Immature natural killer cell (primary cell): ENCODE data around the gene HMGN3. TPM values are rescaled to one million over a fixed set of nuclear protein-coding genes. Genes with fewer than 3 reads are reported as not detected.
A peak's percentile ranks its signal among the peaks of the same experiment; 100 is the strongest.
"Not testable (repeated sequence)": the region's sequence is repeated elsewhere in the genome, so short reads cannot be mapped to it uniquely, and the experiment has no call there.

Experiments used
- DNase-seq, 3 donors: peaks; one replicate each; pipeline ENCODE4 v3.0.0; 2022; ENCODE audit warnings: mixed read lengths in 1 of 3
- H3K27ac Mint-ChIP-seq, 6 donors: one replicate each; pipeline ENCODE4 v1.8.0; 2020; ENCODE audit warnings: mixed read lengths in 6 of 6, mild to moderate bottlenecking in 5 of 6, inconsistent platforms in 4 of 6, moderate library complexity in 3 of 6
- H3K27me3 Mint-ChIP-seq, 3 donors: one replicate each; pipeline ENCODE4 v1.8.0; 2020 to 2021; ENCODE audit warnings: low read depth in 3 of 3, mild to moderate bottlenecking in 3 of 3, mixed read lengths in 3 of 3, moderate library complexity in 3 of 3, inconsistent platforms in 1 of 3
- H3K36me3 Mint-ChIP-seq, 3 donors: one replicate each; pipeline ENCODE4 v1.8.0; 2020; ENCODE audit warnings: mixed read lengths in 3 of 3, inconsistent platforms in 2 of 3, mild to moderate bottlenecking in 2 of 3
- H3K4me1 Mint-ChIP-seq, 2 donors: one replicate each; pipeline ENCODE4 v1.8.0; 2020; ENCODE audit warnings: inconsistent platforms in 2 of 2, mild to moderate bottlenecking in 2 of 2, mixed read lengths in 2 of 2, moderate library complexity in 1 of 2
- H3K4me3 Mint-ChIP-seq, 5 donors: one replicate each; pipeline ENCODE4 v1.8.0; 2020; ENCODE audit warnings: mild to moderate bottlenecking in 5 of 5, mixed read lengths in 5 of 5, inconsistent platforms in 3 of 5, moderate library complexity in 3 of 5
- H3K9me3 Mint-ChIP-seq, 6 donors: one replicate each; pipeline ENCODE4 v1.8.0; 2020; ENCODE audit warnings: mild to moderate bottlenecking in 6 of 6, mixed read lengths in 6 of 6, inconsistent platforms in 4 of 6, moderate library complexity in 3 of 6
- polyA plus RNA-seq, 3 donors: library from polyadenylated mRNA; unstranded; fragments of 300-500 nt; fragmentation: Illumina TruSeq; gene quantifications; one replicate each; pipeline ENCODE4 v1.2.3, GENCODE V29; 2021

HMGN3 gene
- polyA plus RNA-seq: 100 to 1,000 TPM; 130 to 168 (median 163) TPM

DNA sequence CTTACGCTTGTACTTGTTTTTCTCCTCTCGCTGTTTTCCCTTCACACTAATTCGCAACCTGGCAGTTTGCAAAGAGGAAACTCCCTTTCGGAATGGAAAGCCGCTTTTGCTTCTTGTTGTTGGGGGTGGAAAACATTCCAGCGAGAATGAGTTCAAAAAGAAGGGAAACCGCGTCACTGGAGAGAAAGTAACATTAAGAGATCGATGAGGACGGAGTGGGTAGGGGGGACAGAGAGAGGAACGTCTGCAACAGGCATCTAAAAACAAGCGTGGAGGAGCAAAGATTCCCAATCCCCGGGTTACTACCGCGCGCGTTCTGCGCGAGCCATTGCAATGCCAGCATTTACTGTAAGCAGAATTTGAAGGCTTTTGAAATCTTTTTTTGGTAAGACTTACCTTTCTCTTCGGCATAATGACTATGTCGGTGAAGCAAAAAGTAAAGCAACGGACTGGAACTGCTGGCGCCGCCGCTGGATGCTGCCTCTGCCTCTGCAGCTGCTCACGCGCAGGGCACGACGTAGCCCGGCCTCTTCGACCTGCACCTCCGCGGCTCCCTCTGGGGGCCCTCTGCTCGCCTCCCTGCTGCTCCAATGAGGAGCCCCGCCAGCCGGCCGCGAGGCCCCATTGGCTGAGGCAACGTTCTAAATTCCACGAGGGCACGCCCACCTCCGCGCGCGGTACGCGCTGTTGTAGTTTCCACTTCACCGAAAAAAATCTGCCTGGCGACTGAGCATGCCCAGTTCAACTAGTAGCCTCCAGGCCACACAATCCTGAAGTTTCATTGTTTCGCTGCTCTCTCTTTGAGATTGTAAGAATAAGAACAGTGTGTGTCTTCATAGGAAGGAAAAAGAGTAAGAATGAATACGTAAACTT lies at the start of gene HMGN3:
HMGN3 (minus strand) TSS at position 533 of the 873 bp plus-strand sequence.
- Mint-ChIP-seq H3K4me1 (peaks cover 17 to 38% of the 10 kb centered on the region in 2 donors), H3K27me3 (peaks cover 8 to 14% (median 9%) of the 10 kb centered on the region in 3 donors), H3K4me3 (peak within 1 kb of the TSS; percentile 90 to 100 (median 98)), H3K36me3 (no peaks in the 10 kb centered on the region), H3K27ac (peak within 1 kb of the TSS; percentile 81 to 99 (median 96)), H3K9me3 (no peaks in the 10 kb centered on the region)
- DNase-seq: peak; percentile 92 to 94 (median 92)

DNA sequence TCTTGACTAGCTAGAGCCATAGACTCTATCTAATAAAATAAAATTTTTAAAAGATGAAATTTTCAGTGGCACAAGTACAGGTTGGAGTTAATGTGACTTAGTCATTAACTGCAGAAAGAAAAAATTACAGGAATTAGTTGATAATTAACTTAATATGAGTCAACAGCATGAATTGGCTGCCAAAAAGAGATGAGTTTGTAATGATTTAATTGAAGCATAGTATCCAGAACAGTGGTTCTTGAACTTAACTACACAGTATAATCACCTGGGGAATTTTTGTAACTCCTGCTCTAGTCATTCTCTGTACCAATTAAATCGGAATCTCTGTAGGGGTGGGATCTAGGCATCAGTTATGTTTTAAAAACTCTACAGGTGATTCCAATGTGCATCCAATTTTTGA lies 46.3 kb upstream of the HMGN3 start:
- no peak for DNase-seq
- Mint-ChIP-seq H3K27ac (no peak overlapping the region), H3K9me3 (peaks cover 2 to 33% (median 20%) of the 10 kb centered on the region in 6 donors), H3K4me1 (no peaks in the 10 kb centered on the region), H3K27me3 (peaks cover 2 to 5% (median 2%) of the 10 kb centered on the region in 3 donors), H3K36me3 (peaks cover 0 to 4% (median 4%) of the 10 kb centered on the region in 3 donors), H3K4me3 (no peak overlapping the region)

DNA sequence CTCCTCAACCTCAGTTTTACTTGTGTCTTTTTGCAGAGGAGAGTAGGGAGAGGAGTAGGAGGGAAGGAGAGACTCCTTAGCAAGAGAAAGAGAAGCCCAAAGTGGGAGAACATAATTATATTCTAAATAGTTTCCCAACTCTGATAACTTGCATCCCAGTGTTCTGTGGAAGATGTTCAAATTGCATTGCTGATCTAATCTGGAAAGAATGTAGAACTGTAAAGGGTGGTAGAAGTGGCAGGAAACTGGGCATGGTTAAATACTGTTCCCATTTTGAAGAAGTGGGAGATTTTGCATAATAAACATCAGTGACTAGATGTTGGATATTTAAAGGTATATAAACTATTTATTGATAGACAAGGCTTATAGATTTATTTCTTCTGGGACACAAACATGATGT lies 42.6 kb upstream of the HMGN3 start:
- H3K9me3 Mint-ChIP-seq: peaks cover 1 to 27% (median 18%) of the 10 kb centered on the region in 6 donors
- H3K36me3 Mint-ChIP-seq: peaks cover 0 to 4% (median 4%) of the 10 kb centered on the region in 3 donors
- DNase-seq: no peak
- no peaks in the 10 kb centered on the region for H3K4me1 Mint-ChIP-seq
- peaks cover 0 to 5% (median 2%) of the 10 kb centered on the region in 3 donors for H3K27me3 Mint-ChIP-seq
- H3K4me3 Mint-ChIP-seq: no peak overlapping the region
- H3K27ac Mint-ChIP-seq: no peak overlapping the region

DNA sequence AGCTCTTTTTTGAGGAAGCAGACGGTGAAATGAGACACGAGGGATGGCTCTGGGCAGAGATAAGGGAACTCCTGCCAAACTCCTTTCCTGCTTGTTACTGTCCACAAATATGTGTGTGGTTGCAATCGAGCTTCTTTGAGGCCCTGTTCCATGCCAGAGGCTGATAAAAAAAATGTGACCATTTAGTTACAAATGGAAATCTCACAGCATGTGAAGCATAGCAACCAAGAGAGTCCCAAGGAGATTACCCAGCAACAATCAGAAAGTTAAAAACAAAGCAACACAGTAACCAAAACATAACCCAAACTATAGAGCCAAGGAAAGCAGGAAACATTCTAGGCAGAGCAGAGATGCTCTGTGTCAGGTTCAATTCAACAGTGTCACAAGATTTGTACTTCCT lies 35.4 kb upstream of the HMGN3 start:
- peaks cover 0 to 2% (median 0%) of the 10 kb centered on the region in 3 donors for H3K36me3 Mint-ChIP-seq
- H3K9me3 Mint-ChIP-seq: peaks cover 3 to 8% (median 5%) of the 10 kb centered on the region in 6 donors
- peaks cover 2 to 5% (median 4%) of the 10 kb centered on the region in 3 donors for H3K27me3 Mint-ChIP-seq
- no peak overlapping the region for H3K27ac Mint-ChIP-seq
- no peaks in the 10 kb centered on the region for H3K4me1 Mint-ChIP-seq
- DNase-seq: no peak
- no peak overlapping the region for H3K4me3 Mint-ChIP-seq

DNA sequence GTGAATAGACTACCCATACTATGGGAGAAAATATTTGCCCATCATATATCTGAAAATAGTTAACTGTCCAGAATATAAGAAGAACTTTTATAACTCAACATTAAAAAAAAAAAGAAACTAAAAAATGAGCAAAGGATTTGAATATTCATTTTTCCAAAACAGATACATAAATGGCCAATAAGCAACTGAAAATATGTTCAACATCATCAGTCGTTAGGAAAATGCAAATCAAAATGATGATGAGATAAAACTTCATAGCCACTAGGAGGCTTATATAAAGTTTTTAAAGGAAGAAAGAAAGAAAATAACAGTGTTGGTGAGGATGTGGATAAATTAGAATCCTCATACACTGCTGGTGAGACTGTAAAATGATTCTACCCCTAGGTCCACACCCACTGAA lies 32.6 kb upstream of the HMGN3 start:
- no peak for DNase-seq
- no peak overlapping the region for H3K4me3 Mint-ChIP-seq
- H3K27ac Mint-ChIP-seq: no peak overlapping the region
- H3K27me3 Mint-ChIP-seq: peaks cover 2 to 5% (median 4%) of the 10 kb centered on the region in 3 donors
- no peaks in the 10 kb centered on the region for H3K4me1 Mint-ChIP-seq
- peaks cover 0 to 5% (median 0%) of the 10 kb centered on the region in 3 donors for H3K36me3 Mint-ChIP-seq
- peaks cover 3 to 12% (median 7%) of the 10 kb centered on the region in 6 donors for H3K9me3 Mint-ChIP-seq

DNA sequence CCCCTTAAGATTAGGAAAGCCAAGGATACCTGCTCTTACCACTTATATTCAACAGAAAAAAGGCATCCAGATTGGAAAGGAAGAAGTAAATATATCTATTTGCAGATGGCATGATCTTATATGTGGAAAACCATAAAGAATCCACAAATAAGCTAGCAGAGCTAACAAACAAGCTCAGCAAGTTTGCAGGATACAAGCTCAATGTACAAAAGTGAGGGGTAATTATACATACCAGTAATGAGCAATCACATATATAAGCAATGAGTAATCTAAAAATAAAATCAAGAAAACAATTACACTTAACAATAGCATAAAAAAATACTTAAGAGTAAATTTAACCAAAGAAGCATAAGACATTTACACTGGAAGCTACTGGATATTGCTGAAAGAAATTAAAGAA lies 31.6 kb upstream of the HMGN3 start:
- H3K4me1 Mint-ChIP-seq: no peaks in the 10 kb centered on the region
- peaks cover 3 to 13% (median 8%) of the 10 kb centered on the region in 6 donors for H3K9me3 Mint-ChIP-seq
- peaks cover 2 to 5% (median 4%) of the 10 kb centered on the region in 3 donors for H3K27me3 Mint-ChIP-seq
- no peak overlapping the region for H3K4me3 Mint-ChIP-seq
- DNase-seq: no peak
- no peak overlapping the region for H3K27ac Mint-ChIP-seq
- H3K36me3 Mint-ChIP-seq: peaks cover 0 to 5% (median under 1%) of the 10 kb centered on the region in 3 donors

DNA sequence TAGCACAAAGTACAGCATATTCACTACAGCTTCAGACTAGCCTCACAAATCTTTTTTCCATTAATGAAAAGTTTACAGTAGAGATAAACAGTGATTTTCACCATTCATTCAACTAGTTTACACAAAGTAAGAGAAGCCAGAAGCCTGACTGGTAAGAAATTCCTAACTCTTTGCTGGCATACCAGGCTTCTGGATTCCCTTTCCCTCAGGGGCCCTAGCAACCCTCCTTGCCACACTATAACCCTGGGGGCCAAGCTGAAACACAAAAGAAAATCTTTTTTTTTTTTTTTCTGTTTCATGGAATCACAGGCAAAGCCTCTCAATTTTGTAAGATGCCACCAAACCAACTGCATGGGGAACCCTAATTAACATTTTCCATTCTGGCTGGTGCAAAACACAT lies 28.9 kb upstream of the HMGN3 start:
- DNase-seq: no peak
- peaks cover 10 to 29% (median 18%) of the 10 kb centered on the region in 6 donors for H3K9me3 Mint-ChIP-seq
- H3K27ac Mint-ChIP-seq: no peak overlapping the region
- peaks cover 0 to 11% (median 5%) of the 10 kb centered on the region in 3 donors for H3K27me3 Mint-ChIP-seq
- no peak overlapping the region for H3K4me3 Mint-ChIP-seq
- H3K36me3 Mint-ChIP-seq: peaks cover 3 to 10% (median 5%) of the 10 kb centered on the region in 3 donors
- H3K4me1 Mint-ChIP-seq: no peaks in the 10 kb centered on the region

DNA sequence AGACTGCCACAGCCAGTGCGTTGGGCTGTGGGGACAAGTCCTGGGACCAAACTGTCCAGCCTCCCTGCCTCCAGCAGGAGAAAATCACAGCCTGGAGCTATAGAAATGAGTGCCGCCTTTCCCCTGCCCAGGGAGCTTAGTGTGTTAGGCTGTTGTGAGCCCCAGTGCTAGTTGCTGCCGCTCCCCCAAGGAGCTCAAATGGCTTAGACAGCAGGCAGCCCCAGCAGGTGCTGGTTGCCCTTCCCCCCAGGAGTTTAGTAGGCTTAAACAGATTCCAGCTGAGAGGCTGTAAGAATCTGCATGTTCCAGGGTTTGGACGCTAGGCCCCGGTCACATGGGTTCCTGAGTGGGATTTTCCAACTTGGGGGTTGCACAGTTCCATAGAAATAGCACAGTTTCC lies 27.2 kb upstream of the HMGN3 start:
- H3K27me3 Mint-ChIP-seq: peaks cover 0 to 13% (median 5%) of the 10 kb centered on the region in 3 donors
- H3K27ac Mint-ChIP-seq: no peak overlapping the region
- H3K4me3 Mint-ChIP-seq: no peak overlapping the region
- H3K4me1 Mint-ChIP-seq: no peaks in the 10 kb centered on the region
- H3K9me3 Mint-ChIP-seq: peaks cover 6 to 32% (median 18%) of the 10 kb centered on the region in 6 donors
- DNase-seq: no peak
- H3K36me3 Mint-ChIP-seq: peaks cover 8 to 10% (median 9%) of the 10 kb centered on the region in 3 donors

DNA sequence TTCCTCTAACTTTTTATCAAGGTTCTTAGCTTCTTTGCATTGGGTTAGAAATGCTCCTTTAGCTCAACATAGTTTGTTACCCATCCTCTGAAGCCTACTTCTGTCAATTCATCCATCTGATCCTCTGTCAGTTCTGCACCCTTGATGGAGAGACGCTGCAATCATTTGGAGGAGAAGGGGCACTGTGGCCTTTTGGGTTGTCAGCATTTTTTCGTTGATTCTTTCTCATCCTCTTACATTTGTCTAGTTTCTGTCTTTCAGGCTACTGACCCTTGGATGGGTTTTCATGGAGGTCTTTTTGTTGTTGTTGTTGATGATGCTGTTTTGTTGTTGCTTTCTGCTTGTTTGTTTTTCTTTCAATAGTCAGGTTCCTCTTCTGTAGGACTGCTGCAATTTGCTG lies 26.3 kb upstream of the HMGN3 start:
- no peak overlapping the region for H3K27ac Mint-ChIP-seq
- H3K4me1 Mint-ChIP-seq: no peaks in the 10 kb centered on the region
- H3K27me3 Mint-ChIP-seq: peaks cover 0 to 12% (median 4%) of the 10 kb centered on the region in 3 donors
- no peak overlapping the region for H3K4me3 Mint-ChIP-seq
- DNase-seq: no peak
- peaks cover 11 to 34% (median 22%) of the 10 kb centered on the region in 6 donors for H3K9me3 Mint-ChIP-seq
- peaks cover 8 to 10% (median 9%) of the 10 kb centered on the region in 3 donors for H3K36me3 Mint-ChIP-seq

DNA sequence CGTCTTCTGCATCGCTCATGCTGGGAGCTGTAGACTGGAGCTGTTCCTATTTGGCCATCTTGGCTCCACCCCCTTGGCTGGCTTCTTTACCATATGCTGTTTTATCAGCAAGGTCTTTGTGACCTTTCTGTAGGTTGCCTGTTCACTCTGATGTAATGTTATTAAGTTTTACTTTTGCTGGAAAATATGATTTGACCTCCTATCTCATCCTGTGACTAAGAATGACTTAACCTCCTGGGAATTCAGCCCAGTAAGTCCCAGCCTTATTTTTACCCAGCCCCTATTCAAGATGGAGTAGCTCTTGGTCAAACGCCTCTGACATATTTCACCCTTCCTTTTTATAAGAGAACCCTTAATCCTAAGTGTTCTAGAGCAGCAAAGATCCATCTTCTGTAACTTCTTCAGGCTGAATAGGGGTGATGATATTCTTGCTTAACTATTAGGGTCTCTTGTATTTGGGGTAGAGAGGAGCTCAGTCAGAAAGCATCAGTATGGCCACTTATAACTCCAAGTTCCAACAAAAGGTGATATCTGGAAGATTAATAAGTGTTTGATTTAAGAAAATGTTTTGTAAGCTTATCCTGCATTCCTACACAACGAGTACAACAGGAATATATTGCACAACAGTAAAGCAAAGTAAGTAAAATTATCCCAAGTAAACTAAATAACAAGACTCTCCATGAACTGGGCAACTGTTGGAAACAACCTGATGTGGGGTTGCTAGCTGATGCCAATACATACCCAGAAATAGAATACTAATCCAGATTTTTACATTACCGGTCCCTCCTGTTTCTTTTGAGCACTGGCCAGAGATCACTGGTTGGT lies 23.1 kb upstream of the HMGN3 start:
- Mint-ChIP-seq H3K36me3 (peaks cover 5 to 9% (median 8%) of the 10 kb centered on the region in 3 donors), H3K9me3 (peaks cover 11 to 35% (median 19%) of the 10 kb centered on the region in 6 donors), H3K4me3 (no peak overlapping the region), H3K27ac (no peak overlapping the region), H3K4me1 (no peaks in the 10 kb centered on the region), H3K27me3 (peaks cover 0 to 13% (median 5%) of the 10 kb centered on the region in 3 donors)
- no peak for DNase-seq

DNA sequence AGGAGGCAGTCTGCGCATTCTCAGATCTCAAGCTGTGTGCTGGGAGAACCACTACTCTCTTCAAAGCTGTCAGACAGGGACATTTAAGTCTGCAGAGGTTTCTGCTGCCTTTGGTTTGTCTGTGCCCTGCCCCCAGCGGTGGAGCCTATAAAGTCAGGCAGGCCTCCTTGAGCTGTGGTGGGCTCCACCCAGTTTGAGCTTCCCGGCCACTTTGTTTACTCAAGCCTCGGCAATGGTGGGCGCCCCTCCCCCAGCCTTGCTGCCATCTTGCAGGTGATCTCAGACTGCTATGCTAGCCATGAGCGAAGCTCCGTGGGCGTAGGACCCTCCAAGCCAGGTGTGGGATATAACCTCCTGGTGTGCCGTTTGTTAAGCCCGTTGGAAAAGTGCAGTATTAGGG lies 22.3 kb upstream of the HMGN3 start:
- not testable (repeated sequence) for H3K36me3 Mint-ChIP-seq, DNase-seq, H3K4me1 Mint-ChIP-seq, H3K27ac Mint-ChIP-seq, H3K4me3 Mint-ChIP-seq
- peaks cover 0 to 13% (median 5%) of the 10 kb centered on the region in 3 donors for H3K27me3 Mint-ChIP-seq
- H3K9me3 Mint-ChIP-seq: peaks cover 8 to 35% (median 19%) of the 10 kb centered on the region in 6 donors

DNA sequence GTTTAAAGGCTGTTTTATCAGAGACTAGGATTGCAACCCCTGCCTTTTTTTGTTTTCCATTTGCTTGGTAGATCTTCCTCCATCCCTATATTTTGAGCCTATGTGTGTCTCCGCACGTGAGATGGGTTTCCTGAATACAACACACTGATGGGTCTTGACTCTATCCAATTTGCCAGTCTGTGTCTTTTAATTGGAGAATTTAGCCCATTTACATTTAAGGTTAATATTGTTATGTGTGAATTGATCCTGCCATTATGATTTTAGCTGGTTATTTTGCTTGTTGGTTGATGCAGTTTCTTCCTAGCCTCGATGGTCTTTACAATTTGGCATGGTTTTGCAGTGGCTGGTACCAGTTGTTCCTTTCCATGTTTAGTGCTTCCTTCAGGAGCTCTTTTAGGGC lies 20.6 kb upstream of the HMGN3 start:
- H3K4me3 Mint-ChIP-seq, H3K27ac Mint-ChIP-seq, H3K36me3 Mint-ChIP-seq, H3K27me3 Mint-ChIP-seq, H3K4me1 Mint-ChIP-seq, DNase-seq: not testable (repeated sequence)
- H3K9me3 Mint-ChIP-seq: peaks cover 0 to 24% (median 13%) of the 10 kb centered on the region in 6 donors

DNA sequence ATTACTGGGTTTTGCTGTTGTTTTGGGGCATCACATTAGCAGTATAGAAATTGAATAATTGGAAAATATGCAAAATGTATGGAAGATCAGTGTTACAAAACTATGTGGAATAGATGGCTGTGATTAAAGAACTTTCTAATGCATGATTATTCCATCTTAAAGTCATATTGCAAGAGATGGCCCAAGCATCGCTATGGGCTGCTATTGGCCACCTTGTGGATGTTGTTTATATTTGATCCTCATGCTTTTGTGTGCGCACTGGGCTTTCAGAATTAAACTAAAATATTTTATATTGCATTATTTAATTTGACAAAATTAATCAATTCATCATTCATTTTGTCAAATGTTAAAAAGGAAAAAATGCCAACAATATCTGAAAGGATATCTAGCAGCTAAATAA lies 16.1 kb upstream of the HMGN3 start:
- Mint-ChIP-seq H3K36me3 (no peaks in the 10 kb centered on the region), H3K4me3 (no peak overlapping the region), H3K27me3 (peaks cover 0 to 6% (median 2%) of the 10 kb centered on the region in 3 donors), H3K27ac (no peak overlapping the region), H3K9me3 (peaks cover 0 to 2% (median 0%) of the 10 kb centered on the region in 6 donors), H3K4me1 (no peaks in the 10 kb centered on the region)
- no peak for DNase-seq
